Kidney epithelial cell (primary cell): Measurements from ENCODE around the gene PXDN. TPM values are rescaled to one million over a fixed set of nuclear protein-coding genes. Genes with fewer than 3 reads are reported as not detected.

Experiments used
- DNase-seq: peaks from one replicate; pipeline ENCODE4 v3.0.0-alpha.2; 2010; ENCODE audit warnings: low read depth
- H3K27me3 ChIP-seq: 2 replicates; pipeline ENCODE4 v1.6.0; 2011; ENCODE audit warnings: low read length; ENCODE audit not compliant: control insufficient read depth, insufficient read depth
- H3K36me3 ChIP-seq: 2 replicates; pipeline ENCODE4 v1.5.1; 2011; ENCODE audit warnings: low read length; ENCODE audit not compliant: control insufficient read depth, insufficient read depth
- H3K4me3 ChIP-seq: 2 replicates; pipeline ENCODE4 v1.5.1; 2011; ENCODE audit warnings: low read depth, mild to moderate bottlenecking, control low read depth, low read length
- CTCF ChIP-seq: IDR thresholded peaks from 2 replicates; pipeline ENCODE4 v1.5.1; 2011; ENCODE audit warnings: mild to moderate bottlenecking, moderate library complexity, low read length, control low read depth, inconsistent platforms; ENCODE audit not compliant: insufficient read depth, poor library complexity, severe bottlenecking
- total RNA-seq: library from RNA; depleted of rRNA; stranded (reverse); fragments of >200 nt; gene quantifications from 2 replicates; pipeline ENCODE4 v1.2.3, GENCODE V29; 2015

PXDN gene
- 287 and 314 TPM in 2 replicates for total RNA-seq

GRCh38 chr2:1744446-1745170, at the start of gene PXDN:
Gene PXDN (minus strand): TSS chr2:1744515. CDS start chr2:1744455, 60 bp downstream.
- TF ChIP-seq CTCF: no peak
- Histone ChIP-seq H3K4me3 (peak within 1 kb of the TSS; percentile 83), H3K36me3 (no peaks in the 10 kb centered on the region), H3K27me3 (no peaks in the 10 kb centered on the region)
- no peak for DNase-seq

- DNase-seq: no peak
- no peaks in the 10 kb centered on the region for H3K27me3 ChIP-seq
- no peak for TF ChIP-seq CTCF
- H3K36me3 ChIP-seq: no peaks in the 10 kb centered on the region
- no peak overlapping the region for H3K4me3 ChIP-seq
Measured at GRCh38 chr2:1793868-1794445, 49.6 kb upstream of the PXDN start.

GRCh38 chr2:1793001-1793867, 48.9 kb upstream of the PXDN start:
- Histone ChIP-seq H3K4me3 (no peak overlapping the region), H3K27me3 (peaks cover 3% of the 10 kb centered on the region), H3K36me3 (no peaks in the 10 kb centered on the region)
- TF ChIP-seq CTCF: no peak
- no peak for DNase-seq

GRCh38 chr2:1791685-1792435, 47.5 kb upstream of the PXDN start:
- no peak for TF ChIP-seq CTCF
- H3K4me3 ChIP-seq: no peak overlapping the region
- DNase-seq: no peak
- peaks cover 6% of the 10 kb centered on the region for H3K27me3 ChIP-seq
- H3K36me3 ChIP-seq: no peaks in the 10 kb centered on the region

GRCh38 chr2:1791006-1791605, 46.8 kb upstream of the PXDN start:
- Histone ChIP-seq H3K4me3 (no peak overlapping the region), H3K27me3 (peaks cover 6% of the 10 kb centered on the region), H3K36me3 (no peaks in the 10 kb centered on the region)
- no peak for DNase-seq
- TF ChIP-seq CTCF: no peak
